Activated naive CD4-positive, alpha-beta T cell treated with Interleukin-2 at 50 U/mL for 16 hours (primary cell): ENCODE results near the gene COL2A1.

ENCODE experiments used
- DNase-seq: peaks from one replicate; pipeline ENCODE4 v3.0.0-alpha.2; 2020

Gene COL2A1

DNA sequence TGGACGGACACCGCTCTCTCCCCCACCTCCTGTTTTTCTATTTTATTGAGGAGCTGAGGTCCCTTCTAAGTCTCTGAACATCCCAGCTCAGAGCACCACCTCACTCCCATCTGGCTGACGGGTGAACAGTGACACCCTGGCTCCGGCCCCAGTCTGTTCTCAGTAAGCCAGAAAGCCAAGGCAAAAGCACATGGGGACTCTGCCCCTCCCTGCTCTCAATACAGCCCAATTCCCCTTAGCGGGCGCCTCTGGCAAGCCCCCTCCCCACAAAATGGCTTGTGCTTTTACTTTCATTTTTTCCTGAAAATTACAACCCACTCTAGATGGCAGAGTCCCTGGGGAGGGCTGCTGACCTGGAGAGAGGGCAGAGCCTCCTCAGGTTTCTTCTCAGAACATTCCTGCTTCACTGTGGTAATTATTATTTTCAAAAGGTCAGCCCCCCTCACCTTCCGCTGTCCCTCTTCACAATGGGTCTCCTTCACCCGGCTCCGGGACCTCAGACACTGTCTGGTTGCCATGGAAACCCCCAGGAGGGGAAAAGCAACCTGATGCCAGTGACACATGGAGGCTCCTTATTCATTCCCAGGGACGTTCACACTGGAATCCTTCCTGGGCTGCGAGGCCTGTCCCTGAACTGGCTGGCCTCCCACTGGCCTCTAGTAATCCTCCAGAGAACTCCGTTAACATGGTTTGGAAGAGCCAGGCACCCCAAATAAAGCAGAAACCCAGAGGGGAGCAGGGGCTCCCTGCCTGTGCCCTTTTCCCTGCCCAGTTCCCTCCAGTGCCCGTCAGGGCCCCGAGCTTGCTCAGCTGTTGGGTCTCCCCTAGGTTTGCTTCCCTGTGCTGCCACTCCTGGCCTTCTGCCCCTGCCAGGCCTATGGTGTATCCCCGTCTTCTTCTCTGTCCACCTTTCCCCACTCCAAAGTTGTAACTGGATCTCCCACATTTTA is 15.9 kb downstream of the COL2A1 start:
- DNase-seq, result no peak

DNA sequence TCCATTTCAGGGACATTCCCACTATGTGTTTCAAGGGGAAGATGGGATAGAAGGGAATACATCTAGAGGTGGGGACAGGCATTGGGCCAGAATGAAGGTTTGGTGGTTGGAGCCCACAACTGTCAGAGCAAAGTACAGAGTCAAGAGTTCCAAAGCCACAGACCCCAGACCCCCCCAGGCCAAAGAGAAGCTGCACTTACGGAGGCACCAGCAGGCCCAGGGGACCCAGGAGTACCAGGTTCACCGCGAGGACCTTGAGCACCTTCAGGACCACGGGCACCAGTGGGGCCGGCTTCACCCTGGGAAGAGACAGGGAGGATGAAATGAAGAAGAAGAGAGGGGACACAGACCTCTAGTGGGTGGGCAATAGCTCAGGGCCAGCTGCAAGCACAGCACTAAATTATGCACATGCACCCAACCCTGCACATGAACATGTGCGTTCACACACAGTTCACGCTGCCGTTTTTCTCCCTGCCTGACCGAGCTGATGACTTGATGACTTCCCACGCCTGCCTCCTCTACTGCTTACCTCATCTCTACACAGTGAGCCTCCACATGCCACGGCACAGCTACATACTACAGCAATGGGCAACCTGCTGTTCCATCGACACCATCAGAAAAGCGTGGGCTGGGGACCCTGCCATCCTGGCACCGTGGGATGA is 16.7 kb downstream of the COL2A1 start:
- no peak for DNase-seq

GRCh38 chr12:47986832-47987231 is 17.4 kb downstream of the COL2A1 start:
- DNase-seq, result no peak

GRCh38 chr12:47986291-47986660 is 18.0 kb downstream of the COL2A1 start:
- no peak for DNase-seq

- DNase-seq, result no peak
Observed at GRCh38 chr12:47985596-47986290, 18.5 kb downstream of the COL2A1 start.

- DNase-seq, result no peak
Observed at GRCh38 chr12:47984331-47984801, 19.9 kb downstream of the COL2A1 start.

GRCh38 chr12:47983541-47984115 is 20.6 kb downstream of the COL2A1 start:
- DNase-seq, result no peak

DNA sequence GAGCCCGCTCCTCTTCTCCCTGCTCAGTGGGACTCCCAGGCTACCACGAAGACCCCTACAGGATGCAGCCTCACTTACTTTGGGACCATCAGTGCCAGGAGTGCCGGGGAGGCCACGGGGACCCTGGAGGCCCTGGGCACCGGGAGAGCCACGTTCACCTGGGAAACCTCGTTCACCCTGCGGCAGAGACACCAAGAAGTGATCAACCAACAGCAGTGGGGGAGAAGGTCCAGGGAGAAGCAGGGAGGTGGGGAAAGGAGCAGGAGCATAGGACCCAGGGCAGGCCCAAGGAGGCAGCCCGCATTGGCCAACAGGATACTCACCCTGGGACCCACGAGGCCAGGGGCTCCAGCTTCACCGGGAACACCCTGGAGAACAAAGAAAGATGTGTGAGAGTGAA is 21.5 kb downstream of the COL2A1 start:
- no peak for DNase-seq

GRCh38 chr12:47982311-47982710 is 22.0 kb downstream of the COL2A1 start:
- DNase-seq, result no peak

- DNase-seq, result no peak
Observed at GRCh38 chr12:47981496-47982260, 22.6 kb downstream of the COL2A1 start.

DNA sequence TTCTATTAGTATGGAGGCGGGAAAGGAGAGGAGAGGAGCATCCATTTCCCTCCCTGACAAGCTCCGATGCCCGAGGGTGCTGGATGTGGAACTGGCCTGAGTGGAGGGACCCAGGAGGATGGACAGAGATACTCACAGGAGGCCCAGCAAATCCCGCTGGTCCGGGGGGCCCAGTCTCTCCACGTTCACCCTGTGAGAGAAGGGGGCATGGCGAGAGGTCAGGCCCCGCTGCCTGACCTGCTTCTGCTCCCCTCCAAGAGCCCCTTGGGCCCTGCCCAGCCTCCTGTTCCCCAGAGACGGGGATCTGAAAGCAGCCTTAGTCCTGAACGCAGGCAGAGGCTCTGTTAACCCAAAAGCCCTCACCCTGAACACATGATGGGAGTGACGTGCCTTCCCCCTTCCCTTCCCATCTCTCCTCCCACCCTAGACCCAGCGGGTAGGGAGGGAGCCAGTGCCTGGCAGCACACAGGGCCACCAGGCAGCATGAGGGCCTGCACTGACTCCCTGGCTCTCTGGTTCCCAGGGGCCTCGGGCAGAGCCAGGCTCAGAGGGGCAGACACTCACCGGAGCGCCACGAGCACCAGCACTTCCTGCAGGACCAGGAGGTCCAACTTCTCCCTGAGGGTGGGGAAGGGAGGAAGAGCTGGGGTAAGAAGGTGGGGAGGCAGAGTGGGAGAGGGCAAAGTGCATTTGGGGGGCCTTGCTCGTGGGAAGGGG is 23.3 kb downstream of the COL2A1 start:
- DNase-seq, result no peak

- no peak for DNase-seq
Observed at GRCh38 chr12:47980197-47980596, 24.1 kb downstream of the COL2A1 start.

DNA sequence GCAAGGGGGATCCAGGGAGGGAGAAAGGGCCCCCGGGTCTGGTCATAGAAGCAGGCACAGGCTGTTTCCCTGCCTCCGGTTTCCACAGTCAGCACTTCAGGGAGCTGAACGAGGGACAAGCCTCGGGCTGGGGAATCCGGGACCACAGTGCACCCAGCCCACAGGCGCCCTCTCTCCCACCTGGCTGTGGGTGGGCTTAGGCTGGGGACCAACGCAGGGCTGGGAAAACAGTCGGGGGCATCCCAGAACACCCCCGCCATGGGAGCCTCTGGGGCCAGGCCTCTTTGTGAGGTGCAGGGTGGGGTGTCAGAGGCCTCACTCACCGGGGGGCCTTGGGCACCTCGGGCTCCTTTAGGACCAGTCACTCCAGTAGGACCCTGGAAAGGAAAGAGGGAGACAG is 24.6 kb downstream of the COL2A1 start:
- no peak for DNase-seq

- DNase-seq, result no peak
Observed at GRCh38 chr12:47979166-47979565, 25.1 kb downstream of the COL2A1 start.

- no peak for DNase-seq
Observed at GRCh38 chr12:47978598-47978873, 25.7 kb downstream of the COL2A1 start.

DNA sequence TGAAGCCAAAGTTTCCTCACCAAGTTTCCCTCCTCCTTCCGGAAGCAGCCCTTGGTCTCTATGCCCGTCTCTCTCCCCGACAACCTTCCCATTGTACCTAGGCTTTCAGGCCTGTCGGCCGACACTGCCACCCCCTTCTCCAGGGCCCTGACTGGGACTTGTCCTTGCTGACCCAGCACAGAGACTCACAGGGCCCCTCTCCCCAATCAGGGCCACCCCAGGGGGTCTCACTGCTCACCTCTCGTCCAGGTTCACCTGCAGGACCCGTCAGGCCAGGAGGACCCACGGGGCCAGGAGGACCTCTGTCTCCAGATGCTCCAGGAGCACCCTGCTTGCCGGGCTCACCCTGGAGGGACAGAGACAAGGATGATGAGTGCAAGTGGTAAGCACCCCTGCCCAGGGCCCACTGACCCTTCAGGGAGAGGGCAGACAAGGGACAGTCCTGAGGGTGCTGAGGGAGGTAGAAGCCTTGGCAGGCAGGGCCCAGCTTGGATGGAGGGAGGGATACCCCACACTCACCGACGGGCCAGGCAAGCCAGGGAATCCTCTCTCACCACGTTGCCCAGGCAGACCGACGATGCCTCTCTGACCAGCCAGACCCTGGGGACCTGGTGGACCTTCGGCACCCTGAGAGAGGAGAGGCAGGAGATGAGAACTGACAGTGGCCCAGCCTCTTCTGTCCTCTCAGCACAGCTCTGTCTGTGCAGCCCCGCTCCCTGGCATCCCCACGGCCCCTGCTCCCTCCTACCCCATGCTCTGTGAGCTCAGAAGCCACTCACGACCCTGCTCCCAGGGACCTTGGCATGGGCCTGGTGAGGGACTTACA is 26.3 kb downstream of the COL2A1 start:
- no peak for DNase-seq

DNA sequence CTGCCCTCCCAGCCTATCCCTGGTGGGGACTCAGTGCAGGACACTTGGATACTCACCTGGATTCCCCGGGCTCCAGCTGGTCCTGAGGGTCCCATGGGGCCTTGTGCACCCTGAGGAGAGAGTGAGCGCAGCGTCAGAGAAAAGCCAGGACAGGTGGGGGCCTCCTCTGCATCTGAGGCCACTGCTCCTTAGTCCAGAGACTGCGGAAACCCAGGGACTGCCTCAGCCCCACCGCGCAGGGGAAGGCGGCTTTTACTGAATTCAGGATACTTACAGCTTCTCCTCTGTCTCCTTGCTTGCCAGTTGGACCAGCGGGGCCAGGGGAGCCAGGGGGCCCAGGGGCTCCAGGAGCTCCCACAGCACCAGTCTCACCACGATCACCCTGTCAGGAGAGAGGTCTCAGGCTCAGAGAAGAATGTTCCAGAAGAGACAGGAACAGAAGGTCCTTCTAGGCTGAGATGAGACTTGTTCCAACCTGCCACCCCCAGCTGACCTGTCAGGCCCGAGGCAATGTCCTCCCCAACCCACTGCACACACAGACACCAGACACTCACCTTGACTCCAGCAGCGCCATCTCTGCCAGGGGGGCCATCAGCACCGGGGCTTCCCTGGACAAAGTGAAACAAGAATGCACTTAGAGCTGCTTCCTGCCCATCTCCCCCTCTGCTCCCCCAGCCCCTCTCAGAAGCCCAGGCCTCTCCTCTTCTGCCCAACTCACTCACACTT is 27.1 kb downstream of the COL2A1 start:
- DNase-seq, result no peak

DNA sequence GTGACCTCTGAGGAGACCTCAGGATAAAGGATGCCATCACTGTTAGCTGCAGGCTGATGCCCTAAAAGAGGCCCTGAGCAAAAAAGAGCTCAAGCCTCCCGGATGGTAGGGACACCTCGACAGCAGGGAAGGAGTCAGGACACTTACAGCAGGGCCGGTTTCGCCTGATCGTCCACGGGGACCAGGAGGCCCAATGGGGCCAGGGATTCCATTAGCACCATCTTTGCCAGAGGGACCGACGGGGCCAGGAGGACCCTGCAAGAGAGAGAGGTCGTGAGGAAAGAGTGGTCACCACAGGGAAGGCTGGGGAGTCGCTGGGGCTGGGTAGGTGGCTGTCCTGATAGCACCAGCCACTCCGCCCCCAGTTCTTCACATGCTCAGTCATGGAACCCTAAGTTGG is 28.5 kb downstream of the COL2A1 start:
- no peak for DNase-seq

DNA sequence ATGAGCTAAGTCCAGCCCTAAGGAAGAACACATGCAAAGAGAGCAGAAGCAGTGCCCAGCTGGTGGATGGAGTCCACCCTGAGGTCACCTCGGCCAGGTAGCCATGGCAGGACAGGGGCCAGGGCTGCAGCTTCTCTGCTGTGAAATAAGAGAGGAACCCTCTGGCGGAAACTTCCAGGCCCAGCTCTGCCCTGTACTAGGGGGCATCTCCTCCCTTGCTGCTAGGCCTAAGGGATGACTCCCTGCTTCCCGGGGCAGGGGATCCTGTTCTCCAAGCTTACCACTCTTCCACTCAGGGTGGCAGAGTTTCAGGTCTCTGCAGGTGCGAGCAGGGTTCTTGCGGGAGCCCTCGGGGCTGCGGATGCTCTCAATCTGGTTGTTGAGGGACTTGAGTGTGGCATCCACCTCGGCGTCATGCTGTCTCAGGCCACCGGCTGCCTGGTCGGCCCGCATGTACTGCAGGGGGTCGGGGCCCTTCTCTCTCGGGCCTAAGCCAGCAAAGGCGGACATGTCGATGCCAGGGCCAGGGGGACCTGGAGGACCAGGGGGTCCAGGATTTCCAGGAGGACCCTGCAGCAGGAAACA is 29.1 kb downstream of the COL2A1 start:
- DNase-seq, result no peak

GRCh38 chr12:47973870-47974269 is 30.4 kb downstream of the COL2A1 start:
- no peak for DNase-seq
